GM23338 (cell line): ENCODE results near the gene MAP2K5.

Experiments used
- CREB1 ChIP-seq: fragments of 250-450 bp; sonication (Bioruptor Pico); IDR thresholded peaks from 2 replicates; pipeline ENCODE4 v1.5.0; 2020; ENCODE audit warnings: low read depth, mild to moderate bottlenecking, moderate library complexity
- CTCF ChIP-seq, 2 experiments: fragments of 200-600 bp in 1 of 2; sonication (generic) in 1 of 2; conservative IDR thresholded peaks; 2 replicates each; pipeline versions ENCODE4 v1.5.1 to v1.6.1; 2016 to 2017; ENCODE audit warnings: antibody characterized with exemption in 2 of 2, low read depth in 2 of 2, mild to moderate bottlenecking in 2 of 2, moderate library complexity in 1 of 2
- ETS1 ChIP-seq: IDR thresholded peaks from 2 replicates; pipeline ENCODE4 v1.6.1; 2016; ENCODE audit warnings: antibody characterized with exemption
- EZH2 ChIP-seq: fragments of 200-600 bp; sonication (generic); IDR thresholded peaks from one replicate; pipeline ENCODE4 v1.8.0; 2017; ENCODE audit warnings: antibody characterized with exemption, mild to moderate bottlenecking, low read depth; ENCODE audit not compliant: unreplicated experiment
- EZH2phosphoT487 ChIP-seq: fragments of 200-600 bp; sonication (generic); IDR thresholded peaks from one replicate; pipeline ENCODE4 v1.8.1; 2018; ENCODE audit warnings: antibody characterized with exemption; ENCODE audit not compliant: unreplicated experiment
- JUNB ChIP-seq: IDR thresholded peaks from one replicate; pipeline ENCODE4 v1.6.1; 2016; ENCODE audit warnings: antibody characterized with exemption; ENCODE audit not compliant: unreplicated experiment
- NANOG ChIP-seq: IDR thresholded peaks from 2 replicates; pipeline ENCODE4 v1.6.1; 2016; ENCODE audit warnings: antibody characterized with exemption, borderline replicate concordance
- POLR2AphosphoS5 ChIP-seq: IDR thresholded peaks from 2 replicates; pipeline ENCODE4 v1.6.1; 2016; ENCODE audit warnings: antibody characterized with exemption, low read depth
- REST ChIP-seq: IDR thresholded peaks from one replicate; pipeline ENCODE4 v1.6.1; 2018; ENCODE audit warnings: antibody characterized with exemption; ENCODE audit not compliant: unreplicated experiment
- STAT1 ChIP-seq: IDR thresholded peaks from one replicate; pipeline ENCODE4 v1.6.1; 2016; ENCODE audit warnings: antibody characterized with exemption; ENCODE audit not compliant: unreplicated experiment
- ZNF331 ChIP-seq: fragments of 250-450 bp; sonication (Bioruptor Pico); IDR thresholded peaks from 2 replicates; pipeline ENCODE4 v1.5.0; 2020; ENCODE audit warnings: low read depth, mild to moderate bottlenecking, moderate library complexity

- TF ChIP-seq CTCF (conservative IDR thresholded peaks at IDR 0.05; ENCODE audit: low read depth in 2 of 2) (no peak), REST (no peak), POLR2AphosphoS5 (no peak), EZH2 (no peak), EZH2phosphoT487 (no peak), JUNB (no peak), CREB1 (CRISPR knock-in tag) (no peak), STAT1 (no peak), NANOG (no peak), ETS1 (no peak), ZNF331 (CRISPR knock-in tag) (no peak)
Measured at GRCh38 chr15:67551207-67551743, 8.8 kb downstream of the MAP2K5 start.
